ENCODE results near the gene CST2.
"Not testable (repeated sequence)": the region's sequence is repeated elsewhere in the genome, so short reads cannot be mapped to it uniquely, and the experiment has no call there.

The CST2 gene

GRCh38 chr20:23869520-23869919 is 43.0 kb upstream of the CST2 start:
- H3K27me3 ChIP-seq (ENCODE audit: insufficient read depth, low read length): no peaks in the 10 kb centered on the region
- no peaks in the 10 kb centered on the region for H3K4me1 ChIP-seq (ENCODE audit: insufficient read depth, low read length, severe bottlenecking)
- H4K20me1 ChIP-seq (ENCODE audit: insufficient read depth, low read length): no peaks in the 10 kb centered on the region
- H3K4me2 ChIP-seq (ENCODE audit: low read length): no peak overlapping the region
- H3K9me3 ChIP-seq (ENCODE audit: low read length): no peaks in the 10 kb centered on the region
- no peak overlapping the region for H3K27ac ChIP-seq (ENCODE audit: low read depth, low read length, poor library complexity, severe bottlenecking)
- no peaks in the 10 kb centered on the region for H3K9me2 ChIP-seq (ENCODE audit: low read depth, low read length)
- no peaks in the 10 kb centered on the region for H3K79me2 ChIP-seq (ENCODE audit: insufficient read depth, low read length)
- H2AFZ ChIP-seq (ENCODE audit: low read length): no peak overlapping the region
- TF ChIP-seq EZH2 (IDR thresholded peaks at IDR 0.05; ENCODE audit: borderline replicate concordance, low read length) (no peak), CTCF (IDR thresholded peaks at IDR 0.05; ENCODE audit: low read length) (no peak)
- H3K9ac ChIP-seq (ENCODE audit: low read length): no peak overlapping the region
- H3K36me3 ChIP-seq (ENCODE audit: insufficient read depth, low read length): no peaks in the 10 kb centered on the region
- H3K4me3 ChIP-seq (ENCODE audit: low read depth, low read length, poor library complexity, severe bottlenecking): no peak overlapping the region
- no peaks in the 10 kb centered on the region for H3F3A ChIP-seq (ENCODE audit: insufficient read depth, low read length)

GRCh38 chr20:23868321-23868720 is 41.8 kb upstream of the CST2 start:
- Histone ChIP-seq H3K27ac (ENCODE audit: low read depth, low read length, poor library complexity, severe bottlenecking) (no peak overlapping the region), H3F3A (ENCODE audit: insufficient read depth, low read length) (no peaks in the 10 kb centered on the region), H3K4me1 (ENCODE audit: insufficient read depth, low read length, severe bottlenecking) (no peaks in the 10 kb centered on the region), H3K4me2 (ENCODE audit: low read length) (no peak overlapping the region), H3K79me2 (ENCODE audit: insufficient read depth, low read length) (no peaks in the 10 kb centered on the region), H3K27me3 (ENCODE audit: insufficient read depth, low read length) (no peaks in the 10 kb centered on the region), H4K20me1 (ENCODE audit: insufficient read depth, low read length) (no peaks in the 10 kb centered on the region), H3K9ac (ENCODE audit: low read length) (no peak overlapping the region), H3K9me2 (ENCODE audit: low read depth, low read length) (no peaks in the 10 kb centered on the region), H3K4me3 (ENCODE audit: low read depth, low read length, poor library complexity, severe bottlenecking) (no peak overlapping the region), H2AFZ (ENCODE audit: low read length) (no peak overlapping the region), H3K36me3 (ENCODE audit: insufficient read depth, low read length) (no peaks in the 10 kb centered on the region), H3K9me3 (ENCODE audit: low read length) (no peaks in the 10 kb centered on the region)
- TF ChIP-seq EZH2 (IDR thresholded peaks at IDR 0.05; ENCODE audit: borderline replicate concordance, low read length): no peak
- TF ChIP-seq CTCF (IDR thresholded peaks at IDR 0.05; ENCODE audit: low read length): no peak

GRCh38 chr20:23867152-23867776 is 40.7 kb upstream of the CST2 start:
- no peak for TF ChIP-seq CTCF (IDR thresholded peaks at IDR 0.05; ENCODE audit: low read length)
- no peak for TF ChIP-seq EZH2 (IDR thresholded peaks at IDR 0.05; ENCODE audit: borderline replicate concordance, low read length)
- no peaks in the 10 kb centered on the region for H3K36me3 ChIP-seq (ENCODE audit: insufficient read depth, low read length)
- no peaks in the 10 kb centered on the region for H3F3A ChIP-seq (ENCODE audit: insufficient read depth, low read length)
- no peaks in the 10 kb centered on the region for H4K20me1 ChIP-seq (ENCODE audit: insufficient read depth, low read length)
- H3K9ac ChIP-seq (ENCODE audit: low read length): no peak overlapping the region
- H3K4me3 ChIP-seq (ENCODE audit: low read depth, low read length, poor library complexity, severe bottlenecking): no peak overlapping the region
- no peaks in the 10 kb centered on the region for H3K27me3 ChIP-seq (ENCODE audit: insufficient read depth, low read length)
- H3K9me2 ChIP-seq (ENCODE audit: low read depth, low read length): no peaks in the 10 kb centered on the region
- no peak overlapping the region for H3K4me2 ChIP-seq (ENCODE audit: low read length)
- no peak overlapping the region for H2AFZ ChIP-seq (ENCODE audit: low read length)
- no peak overlapping the region for H3K27ac ChIP-seq (ENCODE audit: low read depth, low read length, poor library complexity, severe bottlenecking)
- H3K79me2 ChIP-seq (ENCODE audit: insufficient read depth, low read length): no peaks in the 10 kb centered on the region
- no peaks in the 10 kb centered on the region for H3K9me3 ChIP-seq (ENCODE audit: low read length)
- no peaks in the 10 kb centered on the region for H3K4me1 ChIP-seq (ENCODE audit: insufficient read depth, low read length, severe bottlenecking)

GRCh38 chr20:23860771-23861170 is 34.2 kb upstream of the CST2 start:
- not testable (repeated sequence) for H3K79me2 ChIP-seq (ENCODE audit: insufficient read depth, low read length); H3F3A ChIP-seq (ENCODE audit: insufficient read depth, low read length); H3K4me2 ChIP-seq (ENCODE audit: low read length); H3K27ac ChIP-seq (ENCODE audit: low read depth, low read length, poor library complexity, severe bottlenecking); H3K9me3 ChIP-seq (ENCODE audit: low read length); H3K9ac ChIP-seq (ENCODE audit: low read length); H3K4me3 ChIP-seq (ENCODE audit: low read depth, low read length, poor library complexity, severe bottlenecking); H3K27me3 ChIP-seq (ENCODE audit: insufficient read depth, low read length); H3K9me2 ChIP-seq (ENCODE audit: low read depth, low read length); H3K4me1 ChIP-seq (ENCODE audit: insufficient read depth, low read length, severe bottlenecking); H3K36me3 ChIP-seq (ENCODE audit: insufficient read depth, low read length); H4K20me1 ChIP-seq (ENCODE audit: insufficient read depth, low read length); H2AFZ ChIP-seq (ENCODE audit: low read length)
